HG03575 (cell line): ENCODE measurements around the gene SLC6A9.

Source experiments
- ATAC-seq: cut with Tn5 transposase; IDR thresholded peaks from one replicate; pipeline ENCODE4 v1.9.1; 2021; ENCODE audit not compliant: unreplicated experiment, insufficient number of reproducible peaks, low FRiP score; ENCODE audit errors: extremely low read depth

Gene SLC6A9

GRCh38 chr1:43991476-43992231, 39.6 kb downstream of the SLC6A9 start, which contains the start of gene CCDC24:
TSS of gene CCDC24 (plus strand) at chr1:43991599. CDS start at chr1:43991879, 280 bp downstream.
- no peak for ATAC-seq

GRCh38 chr1:43991200-43991475, 40.1 kb downstream of the SLC6A9 start:
- ATAC-seq: no peak

GRCh38 chr1:43990271-43991199, 40.7 kb downstream of the SLC6A9 start:
- no peak for ATAC-seq

- no peak for ATAC-seq
Observed at GRCh38 chr1:43987159-43987902, 43.9 kb downstream of the SLC6A9 start.

GRCh38 chr1:43986712-43987111, 44.5 kb downstream of the SLC6A9 start:
- ATAC-seq: no peak

- ATAC-seq: no peak
Observed at GRCh38 chr1:43985984-43986595, 45.2 kb downstream of the SLC6A9 start.

GRCh38 chr1:43984855-43985254, 46.4 kb downstream of the SLC6A9 start:
- no peak for ATAC-seq

GRCh38 chr1:43983253-43983899, 47.9 kb downstream of the SLC6A9 start:
- ATAC-seq: no peak

GRCh38 chr1:43982808-43983207, 48.5 kb downstream of the SLC6A9 start:
- ATAC-seq: no peak

GRCh38 chr1:43982241-43982640, 49.0 kb downstream of the SLC6A9 start:
- no peak for ATAC-seq

GRCh38 chr1:43981636-43982035, 49.6 kb downstream of the SLC6A9 start:
- ATAC-seq: no peak

GRCh38 chr1:43981135-43981491, 50.1 kb downstream of the SLC6A9 start:
- ATAC-seq: no peak

GRCh38 chr1:43980255-43981134, 50.8 kb downstream of the SLC6A9 start:
- no peak for ATAC-seq

GRCh38 chr1:43979528-43980254, 51.6 kb downstream of the SLC6A9 start:
- no peak for ATAC-seq

- no peak for ATAC-seq
Observed at GRCh38 chr1:43979261-43979527, 52.1 kb downstream of the SLC6A9 start.

- no peak for ATAC-seq
Observed at GRCh38 chr1:43978551-43979260, 52.6 kb downstream of the SLC6A9 start, which contains the start of gene B4GALT2. TSS of gene B4GALT2 (plus strand) at chr1:43979210. CDS start at chr1:43981161, 1,951 bp downstream.

- no peak for ATAC-seq
Observed at GRCh38 chr1:43978264-43978550, 53.1 kb downstream of the SLC6A9 start.
